Fibroblast of lung (primary cell): Measurements from ENCODE around the gene CCNG2. TPM values are rescaled to one million over a fixed set of nuclear protein-coding genes. Genes with fewer than 3 reads are reported as not detected.

Experiments used
- DNase-seq, 2 donors: peaks; one replicate each; pipeline versions ENCODE4 v3.0.0 to v3.0.0-alpha.2; 2010; ENCODE audit warnings: low read depth in 2 of 2
- H2AFZ ChIP-seq: 2 replicates; pipeline ENCODE4 v1.5.1; 2012; ENCODE audit warnings: low read length, control low read depth, inconsistent platforms
- H3K27ac ChIP-seq: 2 replicates; pipeline ENCODE4 v1.5.1; 2011; ENCODE audit warnings: low read length, control low read depth; ENCODE audit not compliant: insufficient read depth
- H3K27me3 ChIP-seq: 2 replicates; pipeline ENCODE4 v1.5.1; 2011; ENCODE audit warnings: mild to moderate bottlenecking, low read length; ENCODE audit not compliant: control insufficient read depth, insufficient read depth
- H3K36me3 ChIP-seq: 2 replicates; pipeline ENCODE4 v1.5.1; 2011; ENCODE audit warnings: low read length; ENCODE audit not compliant: control insufficient read depth, insufficient read depth
- H3K4me1 ChIP-seq: 2 replicates; pipeline ENCODE4 v1.5.1; 2011; ENCODE audit warnings: low read length; ENCODE audit not compliant: control insufficient read depth, insufficient read depth; ENCODE audit errors: extremely low read depth
- H3K4me2 ChIP-seq: 2 replicates; pipeline ENCODE4 v1.5.1; 2011; ENCODE audit warnings: low read length, control low read depth; ENCODE audit not compliant: insufficient read depth; ENCODE audit errors: extremely low read depth
- H3K4me3 ChIP-seq, 4 experiments: fragments of 200-600 bp in 1 of 4; sonication (generic) in 1 of 4; replicated peaks in 1 of 4; 2 replicates each; pipeline ENCODE4 v1.5.1; 2011 to 2016; ENCODE audit warnings: low read length in 4 of 4, low read depth in 3 of 4, mild to moderate bottlenecking in 3 of 4, control low read depth in 2 of 4, inconsistent platforms in 1 of 4, mixed read lengths in 1 of 4; ENCODE audit not compliant: insufficient read depth in 1 of 4; ENCODE audit errors: control extremely low read depth in 1 of 4
- H3K79me2 ChIP-seq: 2 replicates; pipeline ENCODE4 v1.5.1; 2012; ENCODE audit warnings: mild to moderate bottlenecking, low read length, inconsistent platforms; ENCODE audit not compliant: control insufficient read depth, insufficient read depth
- H3K9ac ChIP-seq: 2 replicates; pipeline ENCODE4 v1.5.1; 2011; ENCODE audit warnings: mild to moderate bottlenecking, low read length, control low read depth; ENCODE audit not compliant: insufficient read depth
- H3K9me3 ChIP-seq: 2 replicates; pipeline ENCODE4 v1.5.1; 2012; ENCODE audit warnings: low read depth, low read length; ENCODE audit not compliant: control insufficient read depth, insufficient read depth
- H4K20me1 ChIP-seq: 2 replicates; pipeline ENCODE4 v1.5.1; 2011; ENCODE audit warnings: low read length; ENCODE audit not compliant: control insufficient read depth, insufficient read depth; ENCODE audit errors: extremely low read depth
- CTCF ChIP-seq, 2 donors: IDR thresholded peaks in 1 of 2; conservative IDR thresholded peaks in 1 of 2; 1 replicate in 1 of 2; 2 replicates in 1 of 2; pipeline ENCODE4 v1.5.1; 2011 to 2012; ENCODE audit warnings: low read length in 2 of 2, control low read depth in 1 of 2, inconsistent platforms in 1 of 2, low read depth in 1 of 2, mild to moderate bottlenecking in 1 of 2
- EZH2 ChIP-seq: IDR thresholded peaks from 2 replicates; pipeline ENCODE4 v1.5.1; 2012; ENCODE audit warnings: low read length, control low read depth, mild to moderate bottlenecking; ENCODE audit errors: missing control alignments
- polyA plus RNA-seq, 2 donors: library from polyadenylated mRNA; depleted of rRNA in 1 of 2; stranded (reverse) in 1 of 2; unstranded in 1 of 2; fragments of >200 nt; gene quantifications; 2 replicates each; pipeline ENCODE4 v1.2.1, GENCODE V29; 2011 to 2012; ENCODE audit warnings: missing spikeins in 1 of 2
- total RNA-seq: library from RNA; depleted of rRNA; stranded (reverse); fragments of >200 nt; gene quantifications from 2 replicates; pipeline ENCODE4 v1.2.1, GENCODE V29; 2014

The CCNG2 gene
- total and polyA plus RNA-seq, 2 donors (not counting 1 experiment from before 2014, with no cell fraction given), result 20.1 to 30.3 TPM

DNA sequence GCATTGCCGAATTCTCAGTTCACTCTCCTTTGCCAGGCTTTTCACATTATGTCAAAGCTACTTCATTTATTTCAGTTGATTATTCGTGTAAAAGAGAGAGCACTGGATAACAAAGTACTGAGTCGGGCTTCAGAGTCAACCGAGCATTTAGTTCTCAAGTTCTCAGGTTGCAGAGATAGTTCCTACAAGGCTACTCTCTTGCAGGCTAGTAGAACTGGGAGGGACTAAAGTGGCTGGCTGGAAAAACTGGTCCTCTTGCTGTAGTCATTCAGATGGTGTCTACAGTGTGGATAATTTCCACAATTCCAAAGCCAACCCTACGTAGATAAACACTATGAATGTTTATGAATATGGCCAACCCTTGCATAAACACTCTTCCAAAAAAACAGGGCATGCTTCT lies 4.6 kb upstream of the CCNG2 start:
- H3K79me2 ChIP-seq, result no peaks in the 10 kb centered on the region
- peaks cover 6% of the 10 kb centered on the region for H3K27me3 ChIP-seq
- H4K20me1 ChIP-seq, result no peaks in the 10 kb centered on the region
- no peak overlapping the region for H3K4me3 ChIP-seq
- H3K4me2 ChIP-seq, result no peak overlapping the region
- DNase-seq, result peak in 1 of 2 donors; percentile 63
- TF ChIP-seq CTCF (conservative IDR thresholded peaks at IDR 0.05 in 1 of 2, IDR thresholded peaks at IDR 0.05 in 1 of 2; ENCODE audit: low read depth in 1 of 2, low read length in 2 of 2), result no peak
- TF ChIP-seq EZH2, result no peak
- H3K36me3 ChIP-seq, result no peaks in the 10 kb centered on the region
- no peak overlapping the region for H2AFZ ChIP-seq
- no peak overlapping the region for H3K27ac ChIP-seq
- no peaks in the 10 kb centered on the region for H3K4me1 ChIP-seq
- no peaks in the 10 kb centered on the region for H3K9me3 ChIP-seq
- no peak overlapping the region for H3K9ac ChIP-seq

- H3K4me1 ChIP-seq, result no peaks in the 10 kb centered on the region
- no peak overlapping the region for H3K9ac ChIP-seq
- no peaks in the 10 kb centered on the region for H3K79me2 ChIP-seq
- no peaks in the 10 kb centered on the region for H4K20me1 ChIP-seq
- H3K9me3 ChIP-seq, result no peaks in the 10 kb centered on the region
- no peak for TF ChIP-seq CTCF (conservative IDR thresholded peaks at IDR 0.05 in 1 of 2, IDR thresholded peaks at IDR 0.05 in 1 of 2; ENCODE audit: low read depth in 1 of 2, low read length in 2 of 2)
- TF ChIP-seq EZH2, result no peak
- no peaks in the 10 kb centered on the region for H3K36me3 ChIP-seq
- no peak overlapping the region for H2AFZ ChIP-seq
- H3K4me2 ChIP-seq, result no peak overlapping the region
- no peak overlapping the region for H3K27ac ChIP-seq
- peaks cover 6% of the 10 kb centered on the region for H3K27me3 ChIP-seq
- H3K4me3 ChIP-seq, result no peak overlapping the region
- no peak for DNase-seq
Observed at GRCh38 chr4:77153006-77153405, 4.0 kb upstream of the CCNG2 start.

DNA sequence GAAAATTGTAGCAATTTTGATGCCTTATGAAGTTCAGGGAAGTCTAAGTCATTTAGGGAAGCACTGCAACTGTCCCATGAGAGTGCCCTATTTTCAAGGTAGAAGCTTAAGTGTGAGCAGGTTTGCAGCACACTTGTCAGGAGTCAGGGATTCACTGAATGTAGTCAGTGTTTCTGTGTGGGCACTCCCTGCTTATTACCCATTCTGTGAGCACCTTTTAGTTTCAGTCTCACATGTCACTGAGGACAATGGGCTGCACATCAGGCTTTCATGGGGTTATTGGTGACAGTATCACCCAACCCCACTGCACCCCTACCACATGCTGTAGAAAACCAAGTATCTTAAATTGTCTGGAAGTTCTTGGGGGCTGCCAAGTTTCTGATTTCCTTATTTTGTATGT lies 2.9 kb upstream of the CCNG2 start:
- H3K36me3 ChIP-seq, result no peaks in the 10 kb centered on the region
- H4K20me1 ChIP-seq, result no peaks in the 10 kb centered on the region
- H3K27ac ChIP-seq, result no peak overlapping the region
- H3K4me3 ChIP-seq, result no peak overlapping the region
- TF ChIP-seq CTCF (conservative IDR thresholded peaks at IDR 0.05 in 1 of 2, IDR thresholded peaks at IDR 0.05 in 1 of 2; ENCODE audit: low read depth in 1 of 2, low read length in 2 of 2) (no peak), EZH2 (no peak)
- no peaks in the 10 kb centered on the region for H3K79me2 ChIP-seq
- H3K9ac ChIP-seq, result no peak overlapping the region
- peaks cover 6% of the 10 kb centered on the region for H3K27me3 ChIP-seq
- H3K4me1 ChIP-seq, result no peaks in the 10 kb centered on the region
- no peak overlapping the region for H3K4me2 ChIP-seq
- no peaks in the 10 kb centered on the region for H3K9me3 ChIP-seq
- DNase-seq, result no peak
- H2AFZ ChIP-seq, result no peak overlapping the region
